ENCODE data around the gene AGER. TPM values are rescaled to one million over a fixed set of nuclear protein-coding genes. Genes with fewer than 3 reads are reported as not detected.

AGER gene
- total and polyA plus RNA-seq, 2 donors (not counting 3 experiments of a cell fraction or from before 2014, with no cell fraction given), result 5.1 to 18.5 TPM

GRCh38 chr6:32168350-32168749 is 15.7 kb downstream of the AGER start:
- ChIA-PET POLR2A (no interaction called here), CTCF (no interaction called here)
- H3K4me1 ChIP-seq (ENCODE audit: control insufficient read depth, extremely low read depth, insufficient read depth, low read length), result no peaks in the 10 kb centered on the region
- no peaks in the 10 kb centered on the region for H3K9me3 ChIP-seq (replicated peaks; ENCODE audit: control insufficient read depth, insufficient read depth, low read length)
- H3K36me3 ChIP-seq (ENCODE audit: control insufficient read depth in 2 of 2, extremely low read depth in 1 of 2, insufficient read depth in 2 of 2, low read length in 2 of 2), result peaks cover 7 to 21% of the 10 kb centered on the region in 2 experiments
- H3K4me3 ChIP-seq (replicated peaks in 1 of 3; ENCODE audit: insufficient read depth in 1 of 3, low read depth in 1 of 3, low read length in 3 of 3), result no peak overlapping the region
- H3K27me3 ChIP-seq (ENCODE audit: control insufficient read depth in 2 of 2, insufficient read depth in 2 of 2, low read length in 2 of 2), result no peaks in the 10 kb centered on the region
- dilution Hi-C loops (cut with MboI; ENCODE audit: extremely low pct_ligation_motif_present, low sequenced_read_pairs), result no loop called here
- no peak overlapping the region for H3K27ac ChIP-seq (ENCODE audit: insufficient read depth, low read depth, low read length)
- H3K9me1 ChIP-seq (replicated peaks; ENCODE audit: control insufficient read depth, extremely low read depth, insufficient read depth, low read length), result no peaks in the 10 kb centered on the region
- FAIRE-seq (no peak), DNase-seq (ENCODE audit: low read depth, low spot score) (no peak)
- H3K79me2 ChIP-seq (ENCODE audit: control insufficient read depth, insufficient read depth, low read length), result no peaks in the 10 kb centered on the region
- BruUV-seq (replicated peaks), result no TSS peak
- H2AFZ ChIP-seq (ENCODE audit: low read depth, low read length), result no peak overlapping the region
- H4K20me1 ChIP-seq (replicated peaks; ENCODE audit: control insufficient read depth, extremely low read depth, insufficient read depth, low read length), result no peaks in the 10 kb centered on the region
- intact Hi-C loops (cut with micrococcal nuclease), result no loop called here
- no peak overlapping the region for H3K9ac ChIP-seq (replicated peaks; ENCODE audit: extremely low read depth, insufficient read depth, low read length)
- TF ChIP-seq MYC (IDR thresholded peaks at IDR 0.05; ENCODE audit: low read depth, low read length) (no peak), JUN (IDR thresholded peaks at IDR 0.05; ENCODE audit: borderline replicate concordance, insufficient read depth, insufficient read length, low read depth) (no peak), FOS (IDR thresholded peaks at IDR 0.05; ENCODE audit: borderline replicate concordance, insufficient read depth, low read length) (no peak), MAX (IDR thresholded peaks at IDR 0.05; ENCODE audit: insufficient read depth, insufficient read length) (no peak), POLR2AphosphoS5 (IDR thresholded peaks at IDR 0.05; ENCODE audit: insufficient read depth, low read depth, low read length) (no peak), POLR2A (IDR thresholded peaks at IDR 0.05; ENCODE audit: low read depth, low read length) (no peak)
- H3K4me2 ChIP-seq (ENCODE audit: insufficient read depth, low read length), result no peak overlapping the region

GRCh38 chr6:32167761-32168262 is 16.2 kb downstream of the AGER start:
- no peak overlapping the region for H3K9ac ChIP-seq (replicated peaks; ENCODE audit: extremely low read depth, insufficient read depth, low read length)
- H3K4me2 ChIP-seq (ENCODE audit: insufficient read depth, low read length), result no peak overlapping the region
- FAIRE-seq, result no peak
- H3K27ac ChIP-seq (ENCODE audit: insufficient read depth, low read depth, low read length), result no peak overlapping the region
- no peak for TF ChIP-seq EZH2 (IDR thresholded peaks at IDR 0.05; ENCODE audit: borderline replicate concordance, low read depth, low read length, severe bottlenecking)
- TF ChIP-seq GATA2 (IDR thresholded peaks at IDR 0.05; ENCODE audit: insufficient read depth, insufficient read length, low read depth, low read length), result no peak
- no peak for TF ChIP-seq MAX (IDR thresholded peaks at IDR 0.05; ENCODE audit: insufficient read depth, insufficient read length)
- no peak for TF ChIP-seq JUN (IDR thresholded peaks at IDR 0.05; ENCODE audit: borderline replicate concordance, insufficient read depth, insufficient read length, low read depth)
- TF ChIP-seq MYC (IDR thresholded peaks at IDR 0.05; ENCODE audit: low read depth, low read length), result no peak
- no peak for TF ChIP-seq FOS (IDR thresholded peaks at IDR 0.05; ENCODE audit: borderline replicate concordance, insufficient read depth, low read length)
- no peak for TF ChIP-seq CTCF (IDR thresholded peaks at IDR 0.05; ENCODE audit: extremely low read depth in 1 of 2, insufficient read depth in 1 of 2, low read depth in 1 of 2, low read length in 2 of 2)
- no peak for TF ChIP-seq POLR2A (IDR thresholded peaks at IDR 0.05; ENCODE audit: low read depth, low read length)
- no peak for TF ChIP-seq POLR2AphosphoS5 (IDR thresholded peaks at IDR 0.05; ENCODE audit: insufficient read depth, low read depth, low read length)
- intact Hi-C loops (cut with micrococcal nuclease), result no loop called here
- no peaks in the 10 kb centered on the region for H3K27me3 ChIP-seq (ENCODE audit: control insufficient read depth in 2 of 2, insufficient read depth in 2 of 2, low read length in 2 of 2)
- BruUV-seq (replicated peaks), result no TSS peak
- H2AFZ ChIP-seq (ENCODE audit: low read depth, low read length), result no peak overlapping the region
- H4K20me1 ChIP-seq (replicated peaks; ENCODE audit: control insufficient read depth, extremely low read depth, insufficient read depth, low read length), result no peaks in the 10 kb centered on the region
- no peaks in the 10 kb centered on the region for H3K4me1 ChIP-seq (ENCODE audit: control insufficient read depth, extremely low read depth, insufficient read depth, low read length)
- H3K79me2 ChIP-seq (ENCODE audit: control insufficient read depth, insufficient read depth, low read length), result no peaks in the 10 kb centered on the region
- POLR2A ChIA-PET, result no interaction called here
- CTCF ChIA-PET, result no interaction called here
- H3K9me3 ChIP-seq (replicated peaks; ENCODE audit: control insufficient read depth, insufficient read depth, low read length), result no peaks in the 10 kb centered on the region
- H3K36me3 ChIP-seq (ENCODE audit: control insufficient read depth in 2 of 2, extremely low read depth in 1 of 2, insufficient read depth in 2 of 2, low read length in 2 of 2), result peaks cover 7 to 21% of the 10 kb centered on the region in 2 experiments
- H3K9me1 ChIP-seq (replicated peaks; ENCODE audit: control insufficient read depth, extremely low read depth, insufficient read depth, low read length), result no peaks in the 10 kb centered on the region
- dilution Hi-C loops (cut with MboI; ENCODE audit: extremely low pct_ligation_motif_present, low sequenced_read_pairs), result no loop called here
- DNase-seq (ENCODE audit: low read depth, low spot score), result no peak
- H3K4me3 ChIP-seq (replicated peaks in 1 of 3; ENCODE audit: insufficient read depth in 1 of 3, low read depth in 1 of 3, low read length in 3 of 3), result no peak overlapping the region

Data from endothelial cell of umbilical vein (primary cell).